HepG2 (cell line): ENCODE data around the gene SRBD1. TPM values are rescaled to one million over a fixed set of nuclear protein-coding genes. Genes with fewer than 3 reads are reported as not detected.

Experiments used
- FOXA3 ChIP-seq: IDR thresholded peaks from 2 replicates; pipeline ENCODE4 v1.6.1; 2016; ENCODE audit warnings: missing genetic modification reagents, missing compliant biosample characterization
- HMG20A ChIP-seq: IDR thresholded peaks from 2 replicates; pipeline ENCODE4 v1.6.1; 2016; ENCODE audit warnings: borderline replicate concordance
- JDP2 ChIP-seq: sonication (generic); formaldehyde crosslinking; IDR thresholded peaks from 2 replicates; pipeline ENCODE4 v1.8.1; 2022; ENCODE audit warnings: missing genetic modification reagents, borderline replicate concordance
- KDM3A ChIP-seq: IDR thresholded peaks from 2 replicates; pipeline ENCODE4 v1.6.1; 2018; ENCODE audit warnings: low read depth, missing compliant biosample characterization
- KMT2B ChIP-seq: IDR thresholded peaks from 2 replicates; pipeline ENCODE4 v1.6.1; 2016; ENCODE audit warnings: missing genetic modification reagents, missing compliant biosample characterization
- MEIS1 ChIP-seq: sonication (generic); formaldehyde crosslinking; IDR thresholded peaks from 2 replicates; pipeline ENCODE4 v1.9.0; 2021; ENCODE audit warnings: mild to moderate bottlenecking, missing genetic modification reagents, moderate library complexity, borderline replicate concordance
- RBM39 ChIP-seq: fragments of 200-400 bp; formaldehyde crosslinking; IDR thresholded peaks from one replicate; pipeline ENCODE4 v1.6.1; 2018; ENCODE audit warnings: antibody characterized with exemption, mild to moderate bottlenecking, low read depth, low read length; ENCODE audit not compliant: poor library complexity, severe bottlenecking
- U2AF1 ChIP-seq: fragments of 200-400 bp; formaldehyde crosslinking; optimal IDR thresholded peaks from 2 replicates; pipeline ENCODE3; 2017; ENCODE audit warnings: mild to moderate bottlenecking, low read depth, low read length
- ZNF263 ChIP-seq: sonication (generic); formaldehyde crosslinking; IDR thresholded peaks from 2 replicates; pipeline ENCODE4 v1.4.0; 2020; ENCODE audit warnings: missing genetic modification reagents
- ZNF367 ChIP-seq: sonication (generic); formaldehyde crosslinking; IDR thresholded peaks from 2 replicates; pipeline ENCODE4 v1.4.0; 2020; ENCODE audit warnings: missing genetic modification reagents, borderline replicate concordance
- ZNF652 ChIP-seq: IDR thresholded peaks from 2 replicates; pipeline ENCODE4 v1.6.1; 2016; ENCODE audit warnings: low read depth, borderline replicate concordance
- ZNF724P ChIP-seq: sonication (generic); formaldehyde crosslinking; IDR thresholded peaks from 2 replicates; pipeline ENCODE4 v1.8.0; 2022; ENCODE audit warnings: missing genetic modification reagents, borderline replicate concordance
- ZSCAN12 ChIP-seq: sonication (generic); formaldehyde crosslinking; IDR thresholded peaks from 2 replicates; pipeline ENCODE4 v1.9.0; 2021; ENCODE audit warnings: mild to moderate bottlenecking, missing genetic modification reagents
- ZZZ3 ChIP-seq: sonication (generic); formaldehyde crosslinking; IDR thresholded peaks from 2 replicates; pipeline ENCODE4 v1.4.0; 2020; ENCODE audit warnings: missing genetic modification reagents, mild to moderate bottlenecking, borderline replicate concordance
- polyA plus RNA-seq, 8 experiments: library from polyadenylated mRNA; depleted of rRNA in 3 of 8; stranded (reverse) in 7 of 8; unstranded in 1 of 8; fragments of >200 nt; fragmentation: Illumina TruSeq in 4 of 8; extraction: Trizol in 4 of 8; gene quantifications; 2 replicates each; pipeline versions ENCODE4 v1.2.1 to v1.2.3, GENCODE V29; 2011 to 2016; ENCODE audit warnings: low read depth in 4 of 8, missing spikeins in 1 of 8, mixed read lengths in 1 of 8; ENCODE audit not compliant: insufficient read depth in 1 of 8
- total RNA-seq, 5 experiments: library from RNA; depleted of rRNA; stranded (reverse); fragments of >200 nt; fragmentation: Illumina TruSeq; extraction: Trizol; gene quantifications; 2 replicates each; pipeline ENCODE4 v1.2.3, GENCODE V29; 2016; ENCODE audit warnings: low read depth in 1 of 5
- TF ChIP-seq, protein P1 (sequence below): sonication (generic); formaldehyde crosslinking; IDR thresholded peaks from 2 replicates; pipeline ENCODE4 v1.9.0; 2021; ENCODE audit warnings: missing genetic modification reagents, mild to moderate bottlenecking, borderline replicate concordance
- TF ChIP-seq, protein P2 (sequence below): sonication (generic); formaldehyde crosslinking; IDR thresholded peaks from 2 replicates; pipeline ENCODE4 v1.4.0; 2020; ENCODE audit warnings: missing genetic modification reagents
- TF ChIP-seq, protein P3 (sequence below): sonication (generic); formaldehyde crosslinking; IDR thresholded peaks from 2 replicates; pipeline ENCODE4 v1.8.0; 2022; ENCODE audit warnings: missing genetic modification reagents, mild to moderate bottlenecking, inconsistent platforms, borderline replicate concordance
- TF ChIP-seq, protein P4 (sequence below): sonication (generic); formaldehyde crosslinking; conservative IDR thresholded peaks from 2 replicates; pipeline ENCODE4 v1.8.0; 2022; ENCODE audit warnings: mild to moderate bottlenecking, moderate library complexity, missing genetic modification reagents
- TF ChIP-seq, protein P5 (sequence below): sonication (generic); formaldehyde crosslinking; IDR thresholded peaks from 2 replicates; pipeline ENCODE4 v1.4.0; 2020; ENCODE audit warnings: mild to moderate bottlenecking, missing genetic modification reagents

Gene SRBD1
- total and polyA plus RNA-seq, 2 of the 13 experiments (the other 11 are each of a cell fraction or from before 2014, with no cell fraction given), result 3.2 to 23.9 TPM

GRCh38 chr2:45651415-45652089 lies 40.5 kb upstream of the SRBD1 start, which contains the start of gene PRKCE (continued):
- TF ChIP-seq, protein P1, sequence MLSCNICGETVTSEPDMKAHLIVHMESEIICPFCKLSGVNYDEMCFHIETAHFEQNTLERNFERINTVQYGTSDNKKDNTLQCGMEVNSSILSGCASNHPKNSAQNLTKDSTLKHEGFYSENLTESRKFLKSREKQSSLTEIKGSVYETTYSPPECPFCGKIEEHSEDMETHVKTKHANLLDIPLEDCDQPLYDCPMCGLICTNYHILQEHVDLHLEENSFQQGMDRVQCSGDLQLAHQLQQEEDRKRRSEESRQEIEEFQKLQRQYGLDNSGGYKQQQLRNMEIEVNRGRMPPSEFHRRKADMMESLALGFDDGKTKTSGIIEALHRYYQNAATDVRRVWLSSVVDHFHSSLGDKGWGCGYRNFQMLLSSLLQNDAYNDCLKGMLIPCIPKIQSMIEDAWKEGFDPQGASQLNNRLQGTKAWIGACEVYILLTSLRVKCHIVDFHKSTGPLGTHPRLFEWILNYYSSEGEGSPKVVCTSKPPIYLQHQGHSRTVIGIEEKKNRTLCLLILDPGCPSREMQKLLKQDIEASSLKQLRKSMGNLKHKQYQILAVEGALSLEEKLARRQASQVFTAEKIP (CRISPR knock-in tag), result no peak
- TF ChIP-seq JDP2 (CRISPR knock-in tag) (no peak), ZNF652 (CRISPR knock-in tag) (no peak), U2AF1 (no peak), MEIS1 (CRISPR knock-in tag) (0 out of 2 replicates have a peak, but pooled peaks have one; percentile 9), FOXA3 (CRISPR knock-in tag) (no peak), RBM39 (peak; percentile 51), ZNF263 (0 out of 2 replicates have a peak, but pooled peaks have one; percentile 10), KMT2B (0 out of 2 replicates have a peak, but pooled peaks have one; percentile 34), ZSCAN12 (CRISPR knock-in tag) (no peak), ZZZ3 (no peak), KDM3A (CRISPR knock-in tag) (0 out of 2 replicates have a peak, but pooled peaks have one; percentile 5), HMG20A (CRISPR knock-in tag) (no peak), ZNF724P (CRISPR knock-in tag) (0 out of 2 replicates have a peak, but pooled peaks have one; percentile 19), ZNF367 (CRISPR knock-in tag) (no peak)
- TF ChIP-seq, protein P2, sequence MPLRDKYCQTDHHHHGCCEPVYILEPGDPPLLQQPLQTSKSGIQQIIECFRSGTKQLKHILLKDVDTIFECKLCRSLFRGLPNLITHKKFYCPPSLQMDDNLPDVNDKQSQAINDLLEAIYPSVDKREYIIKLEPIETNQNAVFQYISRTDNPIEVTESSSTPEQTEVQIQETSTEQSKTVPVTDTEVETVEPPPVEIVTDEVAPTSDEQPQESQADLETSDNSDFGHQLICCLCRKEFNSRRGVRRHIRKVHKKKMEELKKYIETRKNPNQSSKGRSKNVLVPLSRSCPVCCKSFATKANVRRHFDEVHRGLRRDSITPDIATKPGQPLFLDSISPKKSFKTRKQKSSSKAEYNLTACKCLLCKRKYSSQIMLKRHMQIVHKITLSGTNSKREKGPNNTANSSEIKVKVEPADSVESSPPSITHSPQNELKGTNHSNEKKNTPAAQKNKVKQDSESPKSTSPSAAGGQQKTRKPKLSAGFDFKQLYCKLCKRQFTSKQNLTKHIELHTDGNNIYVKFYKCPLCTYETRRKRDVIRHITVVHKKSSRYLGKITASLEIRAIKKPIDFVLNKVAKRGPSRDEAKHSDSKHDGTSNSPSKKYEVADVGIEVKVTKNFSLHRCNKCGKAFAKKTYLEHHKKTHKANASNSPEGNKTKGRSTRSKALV (CRISPR knock-in tag), result no peak; the same call in 1 of the 2 replicates
- TF ChIP-seq, protein P3, sequence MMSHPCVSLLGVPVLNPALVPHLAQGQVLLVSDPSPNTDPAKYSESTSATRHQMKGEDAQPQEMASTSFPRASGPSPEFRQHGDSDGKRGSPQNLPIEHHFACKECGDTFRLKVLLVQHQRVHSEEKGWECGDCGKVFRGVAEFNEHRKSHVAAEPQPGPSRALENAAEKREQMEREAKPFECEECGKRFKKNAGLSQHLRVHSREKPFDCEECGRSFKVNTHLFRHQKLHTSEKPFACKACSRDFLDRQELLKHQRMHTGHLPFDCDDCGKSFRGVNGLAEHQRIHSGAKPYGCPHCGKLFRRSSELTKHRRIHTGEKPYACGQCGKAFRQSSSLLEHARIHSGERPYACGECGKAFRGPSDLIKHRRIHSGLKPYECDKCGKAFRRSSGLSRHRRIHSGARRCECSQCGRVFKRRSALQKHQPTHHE (CRISPR knock-in tag), result peak; percentile 63; the same call in 1 of the 2 replicates
- TF ChIP-seq, protein P4, sequence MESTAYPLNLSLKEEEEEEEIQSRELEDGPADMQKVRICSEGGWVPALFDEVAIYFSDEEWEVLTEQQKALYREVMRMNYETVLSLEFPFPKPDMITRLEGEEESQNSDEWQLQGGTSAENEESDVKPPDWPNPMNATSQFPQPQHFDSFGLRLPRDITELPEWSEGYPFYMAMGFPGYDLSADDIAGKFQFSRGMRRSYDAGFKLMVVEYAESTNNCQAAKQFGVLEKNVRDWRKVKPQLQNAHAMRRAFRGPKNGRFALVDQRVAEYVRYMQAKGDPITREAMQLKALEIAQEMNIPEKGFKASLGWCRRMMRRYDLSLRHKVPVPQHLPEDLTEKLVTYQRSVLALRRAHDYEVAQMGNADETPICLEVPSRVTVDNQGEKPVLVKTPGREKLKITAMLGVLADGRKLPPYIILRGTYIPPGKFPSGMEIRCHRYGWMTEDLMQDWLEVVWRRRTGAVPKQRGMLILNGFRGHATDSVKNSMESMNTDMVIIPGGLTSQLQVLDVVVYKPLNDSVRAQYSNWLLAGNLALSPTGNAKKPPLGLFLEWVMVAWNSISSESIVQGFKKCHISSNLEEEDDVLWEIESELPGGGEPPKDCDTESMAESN (CRISPR knock-in tag), result 0 out of 2 replicates have a peak, but pooled peaks have one; percentile 32
- TF ChIP-seq, protein P5, sequence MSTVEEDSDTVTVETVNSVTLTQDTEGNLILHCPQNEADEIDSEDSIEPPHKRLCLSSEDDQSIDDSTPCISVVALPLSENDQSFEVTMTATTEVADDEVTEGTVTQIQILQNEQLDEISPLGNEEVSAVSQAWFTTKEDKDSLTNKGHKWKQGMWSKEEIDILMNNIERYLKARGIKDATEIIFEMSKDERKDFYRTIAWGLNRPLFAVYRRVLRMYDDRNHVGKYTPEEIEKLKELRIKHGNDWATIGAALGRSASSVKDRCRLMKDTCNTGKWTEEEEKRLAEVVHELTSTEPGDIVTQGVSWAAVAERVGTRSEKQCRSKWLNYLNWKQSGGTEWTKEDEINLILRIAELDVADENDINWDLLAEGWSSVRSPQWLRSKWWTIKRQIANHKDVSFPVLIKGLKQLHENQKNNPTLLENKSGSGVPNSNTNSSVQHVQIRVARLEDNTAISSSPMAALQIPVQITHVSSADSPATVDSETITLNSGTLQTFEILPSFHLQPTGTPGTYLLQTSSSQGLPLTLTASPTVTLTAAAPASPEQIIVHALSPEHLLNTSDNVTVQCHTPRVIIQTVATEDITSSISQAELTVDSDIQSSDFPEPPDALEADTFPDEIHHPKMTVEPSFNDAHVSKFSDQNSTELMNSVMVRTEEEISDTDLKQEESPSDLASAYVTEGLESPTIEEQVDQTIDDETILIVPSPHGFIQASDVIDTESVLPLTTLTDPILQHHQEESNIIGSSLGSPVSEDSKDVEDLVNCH, result no peak
